Inflammatory macrophage (primary cell): ENCODE data around the gene TAF1L.
A peak's percentile ranks its signal among the peaks of the same experiment; 100 is the strongest.
"Not testable (repeated sequence)": the region's sequence is repeated elsewhere in the genome, so short reads cannot be mapped to it uniquely, and the experiment has no call there.

Experiments
- DNase-seq, 2 donors: peaks; one replicate each; pipeline ENCODE4 v3.0.0-alpha.2; 2020 to 2022
- total RNA-seq, 18 experiments: gene quantifications; one replicate each; lab custom pipeline; 2026; ENCODE audit warnings: mixed read lengths in 6 of 18, inconsistent platforms in 2 of 18; lab: John Stamatoyannopoulos, UW

The TAF1L gene, protein sequence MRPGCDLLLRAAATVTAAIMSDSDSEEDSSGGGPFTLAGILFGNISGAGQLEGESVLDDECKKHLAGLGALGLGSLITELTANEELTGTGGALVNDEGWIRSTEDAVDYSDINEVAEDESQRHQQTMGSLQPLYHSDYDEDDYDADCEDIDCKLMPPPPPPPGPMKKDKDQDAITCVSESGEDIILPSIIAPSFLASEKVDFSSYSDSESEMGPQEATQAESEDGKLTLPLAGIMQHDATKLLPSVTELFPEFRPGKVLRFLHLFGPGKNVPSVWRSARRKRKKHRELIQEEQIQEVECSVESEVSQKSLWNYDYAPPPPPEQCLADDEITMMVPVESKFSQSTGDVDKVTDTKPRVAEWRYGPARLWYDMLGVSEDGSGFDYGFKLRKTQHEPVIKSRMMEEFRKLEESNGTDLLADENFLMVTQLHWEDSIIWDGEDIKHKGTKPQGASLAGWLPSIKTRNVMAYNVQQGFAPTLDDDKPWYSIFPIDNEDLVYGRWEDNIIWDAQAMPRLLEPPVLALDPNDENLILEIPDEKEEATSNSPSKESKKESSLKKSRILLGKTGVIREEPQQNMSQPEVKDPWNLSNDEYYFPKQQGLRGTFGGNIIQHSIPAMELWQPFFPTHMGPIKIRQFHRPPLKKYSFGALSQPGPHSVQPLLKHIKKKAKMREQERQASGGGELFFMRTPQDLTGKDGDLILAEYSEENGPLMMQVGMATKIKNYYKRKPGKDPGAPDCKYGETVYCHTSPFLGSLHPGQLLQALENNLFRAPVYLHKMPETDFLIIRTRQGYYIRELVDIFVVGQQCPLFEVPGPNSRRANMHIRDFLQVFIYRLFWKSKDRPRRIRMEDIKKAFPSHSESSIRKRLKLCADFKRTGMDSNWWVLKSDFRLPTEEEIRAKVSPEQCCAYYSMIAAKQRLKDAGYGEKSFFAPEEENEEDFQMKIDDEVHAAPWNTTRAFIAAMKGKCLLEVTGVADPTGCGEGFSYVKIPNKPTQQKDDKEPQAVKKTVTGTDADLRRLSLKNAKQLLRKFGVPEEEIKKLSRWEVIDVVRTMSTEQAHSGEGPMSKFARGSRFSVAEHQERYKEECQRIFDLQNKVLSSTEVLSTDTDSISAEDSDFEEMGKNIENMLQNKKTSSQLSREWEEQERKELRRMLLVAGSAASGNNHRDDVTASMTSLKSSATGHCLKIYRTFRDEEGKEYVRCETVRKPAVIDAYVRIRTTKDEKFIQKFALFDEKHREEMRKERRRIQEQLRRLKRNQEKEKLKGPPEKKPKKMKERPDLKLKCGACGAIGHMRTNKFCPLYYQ (N-terminal part only)
- 0.03 to 0.46 (median 0.17) reads per million in 18 experiments for total RNA-seq

- no peak for DNase-seq
Measured at GRCh38 chr9:32635362-32635761, at the start of gene TAF1L. TAF1L (minus strand) TSS chr9:32635669; CDS start chr9:32635579, 90 bp downstream.

DNA sequence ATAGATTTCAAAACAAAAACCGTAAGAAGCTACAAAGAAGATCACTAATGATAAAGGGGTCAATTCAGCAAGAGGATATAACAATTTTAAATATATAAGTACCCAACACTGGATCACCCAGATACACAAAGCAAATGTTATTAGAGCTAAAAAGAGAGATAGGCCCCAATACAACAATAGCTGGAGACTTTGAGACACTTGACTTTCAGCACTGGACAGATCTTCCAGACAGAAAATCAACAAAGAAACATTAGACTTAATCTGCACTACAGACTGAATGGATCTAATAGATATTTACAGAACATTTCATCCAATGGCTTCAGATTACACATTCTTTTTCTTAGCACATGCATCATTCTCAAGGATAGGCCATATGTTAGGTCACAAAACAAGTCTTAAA is 46.3 kb upstream of the TAF1L start:
- no peak for DNase-seq

DNA sequence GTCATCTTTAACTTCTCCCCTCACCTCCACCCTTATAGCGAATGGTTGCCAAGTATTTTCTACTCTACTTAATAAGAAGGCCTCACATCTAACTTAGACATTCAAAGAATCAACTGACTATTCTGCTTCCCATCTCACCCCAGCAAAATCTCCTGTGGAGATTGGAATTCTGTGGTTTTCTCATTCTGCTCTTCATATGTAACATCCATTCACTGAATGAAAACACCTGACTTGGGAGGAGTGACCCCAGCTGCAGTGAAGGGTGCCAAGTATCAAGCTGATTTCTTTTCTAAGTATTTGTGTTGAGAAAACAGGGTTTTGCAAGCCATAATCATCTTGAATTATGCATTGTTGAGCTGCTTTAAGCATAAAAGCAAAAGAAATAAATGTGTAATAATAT is 42.5 kb upstream of the TAF1L start:
- no peak for DNase-seq

DNA sequence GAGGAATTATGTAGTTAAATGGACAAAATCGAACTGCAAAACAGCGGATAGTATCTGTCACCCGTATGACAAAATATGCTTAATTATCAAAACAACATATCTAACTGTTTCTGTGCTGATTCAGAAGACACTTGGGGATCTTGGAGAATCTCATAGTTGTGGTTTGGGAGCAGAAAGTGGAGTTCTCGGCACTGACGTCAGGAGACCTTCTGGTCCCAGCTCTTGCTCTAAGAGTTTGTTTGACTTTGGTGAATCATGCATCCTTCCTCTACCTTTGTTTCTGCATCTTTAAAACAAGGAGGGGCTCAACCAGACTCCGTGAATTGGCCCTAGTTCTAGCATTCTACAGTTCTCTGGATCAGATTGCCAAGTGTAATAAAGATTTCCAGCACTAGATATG is 37.0 kb upstream of the TAF1L start:
- no peak for DNase-seq

GRCh38 chr9:32671333-32671732 is 35.9 kb upstream of the TAF1L start:
- no peak for DNase-seq

DNA sequence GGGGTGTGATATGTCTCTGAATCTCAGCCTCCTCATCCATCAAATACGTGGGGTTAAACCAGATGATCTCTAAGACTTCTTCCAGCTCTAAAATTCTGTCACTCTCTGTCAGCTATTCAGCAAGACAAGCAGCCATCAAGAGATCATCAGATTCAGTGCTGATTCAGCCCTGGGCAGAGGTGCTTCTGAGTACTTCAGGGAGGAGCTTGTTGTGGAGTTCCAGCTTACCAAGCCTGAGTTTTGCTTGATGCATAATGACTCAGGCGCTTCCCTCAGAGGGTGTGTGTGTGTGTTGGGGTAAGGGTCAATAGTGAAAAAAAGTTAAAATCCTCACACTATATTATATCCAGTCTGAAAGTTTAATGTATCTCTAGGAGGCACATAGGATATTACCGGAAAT is 29.6 kb upstream of the TAF1L start:
- no peak for DNase-seq

GRCh38 chr9:32663741-32664140 is 28.3 kb upstream of the TAF1L start:
- DNase-seq = no peak

DNA sequence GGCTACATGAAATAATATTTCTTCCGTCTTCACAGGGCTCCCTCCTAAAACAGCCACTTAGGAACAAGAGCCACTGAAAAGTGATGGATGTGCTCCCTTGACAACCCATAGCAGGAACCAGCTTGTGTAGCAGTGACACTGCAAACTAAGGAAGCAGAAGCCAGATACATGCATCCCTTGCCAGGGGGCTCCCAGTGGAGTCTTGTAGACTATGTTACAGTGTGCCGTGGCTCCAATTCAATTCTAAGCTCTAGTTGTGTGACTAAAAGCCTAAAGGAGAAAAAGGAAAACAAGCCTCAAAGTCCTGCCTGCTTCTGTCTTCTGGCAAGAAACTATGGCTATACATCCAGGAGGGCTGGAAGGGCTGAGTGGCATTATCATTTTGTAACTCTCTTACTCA is 12.2 kb upstream of the TAF1L start:
- DNase-seq = no peak

- DNase-seq = no peak
Measured at GRCh38 chr9:32644698-32645097, 9.2 kb upstream of the TAF1L start.

DNA sequence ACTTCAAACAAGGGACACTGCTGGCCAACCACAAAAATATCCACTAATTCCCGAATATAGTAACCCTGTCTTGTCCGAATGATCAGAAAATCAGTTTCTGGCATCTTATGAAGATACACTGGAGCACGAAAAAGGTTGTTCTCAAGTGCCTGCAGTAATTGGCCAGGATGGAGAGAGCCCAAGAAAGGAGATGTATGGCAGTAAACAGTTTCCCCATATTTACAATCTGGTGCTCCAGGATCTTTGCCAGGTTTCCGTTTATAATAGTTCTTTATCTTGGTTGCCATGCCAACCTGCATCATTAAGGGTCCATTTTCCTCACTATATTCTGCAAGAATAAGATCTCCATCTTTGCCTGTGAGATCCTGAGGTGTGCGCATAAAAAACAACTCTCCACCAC is 2.3 kb downstream of the TAF1L start:
- DNase-seq = not testable (repeated sequence)

- no peak for DNase-seq
Measured at GRCh38 chr9:32631991-32632390, 3.5 kb downstream of the TAF1L start.

DNA sequence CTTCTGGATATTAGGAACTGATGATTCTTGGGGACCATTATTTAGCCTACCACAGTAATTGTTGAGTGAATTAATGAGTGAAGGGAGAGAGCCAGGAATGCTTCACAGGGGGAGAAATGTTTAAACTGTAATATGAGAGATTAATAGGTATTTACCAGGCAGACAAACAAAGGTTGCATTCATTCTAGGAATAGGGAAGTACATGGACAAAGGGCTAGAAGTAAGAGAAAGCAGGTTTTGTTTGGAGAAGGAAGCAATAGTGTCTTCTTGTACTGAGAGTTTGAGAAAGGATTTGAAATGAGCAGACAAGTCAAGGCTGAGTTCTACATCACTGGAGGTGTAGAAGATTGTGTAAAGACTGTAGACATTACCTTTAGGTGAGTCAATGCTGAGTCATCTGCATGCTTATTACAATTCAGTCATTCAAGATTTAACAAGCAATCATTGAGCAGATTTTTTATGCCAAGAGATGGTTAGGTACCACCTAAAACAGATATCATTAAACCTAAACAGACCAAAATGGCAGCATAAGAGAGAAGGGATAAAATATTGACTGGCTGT is 8.0 kb downstream of the TAF1L start:
- DNase-seq = no peak

DNA sequence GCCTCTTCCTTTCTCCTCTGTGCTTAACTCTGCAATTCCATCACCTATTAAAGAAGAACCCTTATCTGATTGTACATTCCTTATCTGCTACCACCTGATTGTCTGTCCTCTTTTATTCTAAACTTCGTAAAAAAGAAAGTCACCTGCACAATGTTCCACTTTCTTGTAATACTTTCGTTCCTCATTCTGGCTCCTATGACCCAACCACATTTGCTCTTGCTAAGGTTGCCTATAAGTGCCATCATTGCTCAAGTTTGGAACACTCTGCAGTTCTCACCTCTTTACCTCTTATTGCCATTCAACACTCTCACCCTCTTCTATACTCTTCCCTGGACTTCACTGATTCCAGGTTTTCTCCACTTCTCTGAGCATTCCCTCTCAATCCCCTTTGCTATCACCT is 10.1 kb downstream of the TAF1L start:
- DNase-seq = no peak

DNA sequence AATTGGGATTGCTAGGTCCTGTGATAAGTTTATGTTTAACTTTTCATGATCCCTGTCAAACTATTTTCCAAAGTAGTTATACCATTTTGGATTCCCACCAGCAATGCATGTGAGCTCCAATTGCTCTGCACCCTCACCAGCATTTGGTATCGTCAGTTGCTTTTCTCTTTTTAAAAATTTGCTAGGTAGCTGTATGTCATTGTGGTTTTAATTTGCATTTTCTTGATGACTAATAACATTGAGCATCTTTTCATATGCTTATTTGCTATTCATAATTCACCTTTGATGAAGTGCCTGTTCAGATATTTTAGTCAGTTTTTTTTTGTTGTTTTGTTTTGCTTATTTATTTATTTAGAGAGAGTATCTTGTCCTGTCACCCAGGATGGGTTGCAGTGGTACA is 12.5 kb downstream of the TAF1L start:
- DNase-seq = no peak

DNA sequence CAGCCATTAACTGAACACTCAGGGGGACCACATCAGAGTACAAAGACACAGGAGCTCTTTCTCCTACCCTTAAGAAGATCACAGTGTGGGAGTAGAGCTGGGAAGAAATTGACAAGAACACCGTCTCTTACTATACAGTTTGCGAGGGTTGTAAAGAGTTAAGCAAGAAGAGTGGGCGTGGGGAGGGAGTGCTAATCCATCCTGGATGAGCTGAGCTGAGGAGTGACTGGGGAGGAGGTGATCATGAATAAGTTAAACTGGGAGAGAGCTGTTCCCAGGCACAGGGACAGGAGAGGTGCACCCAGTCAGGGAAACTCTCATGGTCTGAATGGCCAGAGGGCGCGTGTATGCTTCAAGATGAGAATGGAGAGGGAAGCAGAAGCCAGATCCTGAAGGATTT is 17.2 kb downstream of the TAF1L start:
- no peak for DNase-seq

- DNase-seq = no peak
Measured at GRCh38 chr9:32606811-32607210, 28.7 kb downstream of the TAF1L start.

GRCh38 chr9:32603914-32604852 is 31.3 kb downstream of the TAF1L start:
- no peak for DNase-seq

DNA sequence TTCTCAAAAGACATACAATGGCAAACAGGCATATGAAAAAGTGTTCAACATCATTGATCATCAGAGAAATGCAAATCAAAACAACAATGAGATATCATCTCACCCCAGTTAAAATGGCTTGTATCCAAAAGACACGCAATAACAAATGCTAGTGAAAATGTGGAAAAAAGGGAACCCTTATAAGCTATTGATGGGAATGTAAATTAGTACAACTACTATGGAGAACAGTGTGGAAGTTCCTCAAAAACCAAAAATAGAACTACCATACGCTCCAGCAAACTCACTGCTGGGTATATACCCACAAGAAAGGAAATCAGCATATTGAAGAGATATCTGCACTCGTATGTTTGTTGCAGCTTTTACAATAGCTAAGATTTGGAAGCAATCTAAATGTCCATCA is 36.4 kb downstream of the TAF1L start:
- DNase-seq = peak; percentile 24 to 40

DNA sequence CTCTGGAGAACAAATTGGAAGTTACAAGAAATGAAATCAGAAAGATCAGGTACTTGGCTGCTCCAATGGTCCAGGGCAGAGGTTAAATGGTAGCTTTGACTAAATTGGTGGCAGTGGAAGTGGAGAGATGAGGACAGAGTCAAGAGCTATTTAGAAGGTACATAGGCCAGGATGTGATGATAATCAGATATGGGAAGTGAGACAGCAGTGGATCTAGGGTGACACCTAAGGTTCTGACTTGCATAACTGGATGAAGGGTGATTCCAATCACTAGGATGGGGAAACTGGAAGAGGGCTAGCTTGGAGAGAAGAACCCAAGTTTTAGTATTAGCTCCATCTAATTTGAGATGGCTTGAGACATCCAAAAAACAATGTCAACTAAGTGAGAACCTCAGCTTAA is 38.5 kb downstream of the TAF1L start:
- DNase-seq = peak in 1 of 2 donors; percentile 32

DNA sequence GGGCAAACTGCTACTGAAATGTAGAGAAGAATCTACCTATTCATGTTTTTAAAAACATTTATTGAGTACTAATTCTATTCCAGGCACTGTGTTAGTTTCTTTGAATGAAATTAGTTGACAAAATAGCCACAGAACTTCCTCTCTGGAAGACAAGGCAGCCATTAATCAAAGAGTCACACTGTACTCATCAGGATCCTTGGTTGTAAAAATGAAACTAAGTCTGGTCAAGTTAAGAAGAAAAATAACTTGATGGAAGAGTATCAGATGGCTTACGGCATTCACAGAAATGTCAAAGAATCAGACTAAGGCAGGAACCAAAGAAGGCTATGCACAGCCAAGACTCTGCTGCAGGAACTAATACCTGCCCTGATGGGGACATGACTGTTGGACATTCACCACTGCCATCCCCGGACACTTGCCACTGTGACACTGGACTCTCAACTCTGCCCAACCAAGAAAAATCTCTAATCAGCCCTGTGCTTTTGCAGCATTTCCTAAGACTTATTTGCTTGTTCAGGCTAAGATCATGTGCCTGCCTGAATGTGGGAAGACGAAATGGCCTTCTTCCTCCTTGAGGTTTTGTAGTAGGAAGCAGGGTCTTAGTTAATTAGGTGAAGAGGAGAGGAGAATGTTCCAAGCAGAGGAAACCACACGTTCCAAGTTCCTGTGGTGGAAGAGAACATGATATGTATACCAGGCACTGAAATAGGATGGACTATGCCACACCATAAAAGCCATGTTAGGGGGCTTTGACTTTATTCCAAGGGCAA is 39.2 kb downstream of the TAF1L start:
- peak; percentile 87 to 88 for DNase-seq
